CD1c-positive myeloid dendritic cell (primary cell): ENCODE data around the gene VASN.

Source experiments
- DNase-seq: peaks from one replicate; pipeline ENCODE4 v3.0.0-alpha.2; 2016; ENCODE audit errors: extremely low spot score

VASN gene

GRCh38 chr16:4353675-4354074 lies 18.0 kb upstream of the VASN start:
- DNase-seq = no peak

- DNase-seq = no peak
Observed at GRCh38 chr16:4354512-4355409, 16.9 kb upstream of the VASN start.

- DNase-seq = no peak
Observed at GRCh38 chr16:4356820-4357219, 14.8 kb upstream of the VASN start.

- no peak for DNase-seq
Observed at GRCh38 chr16:4358236-4358635, 13.4 kb upstream of the VASN start.

- peak; percentile 59 for DNase-seq
Observed at GRCh38 chr16:4358831-4359561, 12.7 kb upstream of the VASN start.

- no peak for DNase-seq
Observed at GRCh38 chr16:4359914-4360313, 11.7 kb upstream of the VASN start.

- no peak for DNase-seq
Observed at GRCh38 chr16:4360538-4361021, 11.1 kb upstream of the VASN start.

GRCh38 chr16:4361033-4361943 lies 10.4 kb upstream of the VASN start:
- no peak for DNase-seq

- no peak for DNase-seq
Observed at GRCh38 chr16:4361944-4362311, 9.7 kb upstream of the VASN start.

- no peak for DNase-seq
Observed at GRCh38 chr16:4362476-4363135, 9.0 kb upstream of the VASN start.

- no peak for DNase-seq
Observed at GRCh38 chr16:4364196-4365013, 7.2 kb upstream of the VASN start.

GRCh38 chr16:4365014-4365406 lies 6.6 kb upstream of the VASN start:
- DNase-seq = no peak

GRCh38 chr16:4365615-4366014 lies 6.0 kb upstream of the VASN start:
- no peak for DNase-seq

- DNase-seq = no peak
Observed at GRCh38 chr16:4366016-4366415, 5.6 kb upstream of the VASN start.

- DNase-seq = no peak
Observed at GRCh38 chr16:4367393-4367856, 4.2 kb upstream of the VASN start.

- DNase-seq = no peak
Observed at GRCh38 chr16:4369007-4369733, 2.5 kb upstream of the VASN start.

GRCh38 chr16:4370151-4370550 lies 1.5 kb upstream of the VASN start:
- no peak for DNase-seq

- DNase-seq = no peak
Observed at GRCh38 chr16:4370570-4371356, 885 bp upstream of the VASN start.
